ENCODE results near the gene ARID5A.

GRCh38 chr2:96548558-96549465 lies 12.3 kb downstream of the ARID5A start:
- TF ChIP-seq POLR2A (IDR thresholded peaks at IDR 0.05), result no peak
- TF ChIP-seq, protein P1, sequence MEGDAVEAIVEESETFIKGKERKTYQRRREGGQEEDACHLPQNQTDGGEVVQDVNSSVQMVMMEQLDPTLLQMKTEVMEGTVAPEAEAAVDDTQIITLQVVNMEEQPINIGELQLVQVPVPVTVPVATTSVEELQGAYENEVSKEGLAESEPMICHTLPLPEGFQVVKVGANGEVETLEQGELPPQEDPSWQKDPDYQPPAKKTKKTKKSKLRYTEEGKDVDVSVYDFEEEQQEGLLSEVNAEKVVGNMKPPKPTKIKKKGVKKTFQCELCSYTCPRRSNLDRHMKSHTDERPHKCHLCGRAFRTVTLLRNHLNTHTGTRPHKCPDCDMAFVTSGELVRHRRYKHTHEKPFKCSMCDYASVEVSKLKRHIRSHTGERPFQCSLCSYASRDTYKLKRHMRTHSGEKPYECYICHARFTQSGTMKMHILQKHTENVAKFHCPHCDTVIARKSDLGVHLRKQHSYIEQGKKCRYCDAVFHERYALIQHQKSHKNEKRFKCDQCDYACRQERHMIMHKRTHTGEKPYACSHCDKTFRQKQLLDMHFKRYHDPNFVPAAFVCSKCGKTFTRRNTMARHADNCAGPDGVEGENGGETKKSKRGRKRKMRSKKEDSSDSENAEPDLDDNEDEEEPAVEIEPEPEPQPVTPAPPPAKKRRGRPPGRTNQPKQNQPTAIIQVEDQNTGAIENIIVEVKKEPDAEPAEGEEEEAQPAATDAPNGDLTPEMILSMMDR (IDR thresholded peaks at IDR 0.05), result no peak
